ENCODE results near the gene SYPL2. TPM values are rescaled to one million over a fixed set of nuclear protein-coding genes. Genes with fewer than 3 reads are reported as not detected.

The SYPL2 gene
- total and polyA plus RNA-seq, 2 donors (not counting 1 experiment from before 2014, with no cell fraction given): not detected

- no peak for DNase-seq
- no peak for ATAC-seq (ENCODE audit: low read depth)
- Histone ChIP-seq H3K36me3 (replicated peaks in 1 of 2; ENCODE audit: control extremely low read depth in 1 of 2, control insufficient read depth in 1 of 2, extremely low read depth in 1 of 2, insufficient read depth in 2 of 2, low read length in 1 of 2) (no peaks in the 10 kb centered on the region), H3K27me3 (replicated peaks in 1 of 4; ENCODE audit: control extremely low read depth in 1 of 4, control insufficient read depth in 3 of 4, insufficient read depth in 4 of 4, low read length in 3 of 4) (peaks cover 0 to 8% (median 1%) of the 10 kb centered on the region in 4 experiments), H3K4me1 (ENCODE audit: control insufficient read depth in 2 of 2, insufficient read depth in 2 of 2, low read length in 2 of 2) (no peaks in the 10 kb centered on the region), H2AFZ (ENCODE audit: insufficient read depth, low read depth, low read length, poor library complexity, severe bottlenecking) (no peak overlapping the region), H3K9ac (ENCODE audit: low read length) (no peak overlapping the region), H3K79me2 (ENCODE audit: control insufficient read depth, insufficient read depth, low read length) (no peaks in the 10 kb centered on the region), H3K4me2 (replicated peaks; ENCODE audit: low read depth, low read length, poor library complexity, severe bottlenecking) (no peak overlapping the region), H4K20me1 (ENCODE audit: control insufficient read depth, insufficient read depth, low read length, poor library complexity, severe bottlenecking) (no peaks in the 10 kb centered on the region), H3K27ac (ENCODE audit: low read length in 2 of 2) (no peak overlapping the region), H3K4me3 (ENCODE audit: control extremely low read depth in 1 of 5, extremely low read depth in 1 of 5, insufficient read depth in 1 of 5, low read depth in 2 of 5, low read length in 4 of 5) (no peak overlapping the region), H3K9me3 (ENCODE audit: control extremely low read depth in 1 of 3, control insufficient read depth in 2 of 3, insufficient read depth in 1 of 3, low read length in 2 of 3) (no peaks in the 10 kb centered on the region)
- no peaks in the 10 kb centered on the region for H3K4me1 Mint-ChIP-seq
- ChIA-PET POLR2A (no interaction called here), CTCF (interaction anchor here (1.1 to 21.6 kb wide), 4 partner anchors 11 to 31 kb away, joined by 3 to 926 read pairs (median 6); partner anchors contain the start of genes AMIGO1, ATXN7L2 and CYB561D1)
- no peak overlapping the region for H3K4me3 Mint-ChIP-seq
- TF ChIP-seq, protein P1, sequence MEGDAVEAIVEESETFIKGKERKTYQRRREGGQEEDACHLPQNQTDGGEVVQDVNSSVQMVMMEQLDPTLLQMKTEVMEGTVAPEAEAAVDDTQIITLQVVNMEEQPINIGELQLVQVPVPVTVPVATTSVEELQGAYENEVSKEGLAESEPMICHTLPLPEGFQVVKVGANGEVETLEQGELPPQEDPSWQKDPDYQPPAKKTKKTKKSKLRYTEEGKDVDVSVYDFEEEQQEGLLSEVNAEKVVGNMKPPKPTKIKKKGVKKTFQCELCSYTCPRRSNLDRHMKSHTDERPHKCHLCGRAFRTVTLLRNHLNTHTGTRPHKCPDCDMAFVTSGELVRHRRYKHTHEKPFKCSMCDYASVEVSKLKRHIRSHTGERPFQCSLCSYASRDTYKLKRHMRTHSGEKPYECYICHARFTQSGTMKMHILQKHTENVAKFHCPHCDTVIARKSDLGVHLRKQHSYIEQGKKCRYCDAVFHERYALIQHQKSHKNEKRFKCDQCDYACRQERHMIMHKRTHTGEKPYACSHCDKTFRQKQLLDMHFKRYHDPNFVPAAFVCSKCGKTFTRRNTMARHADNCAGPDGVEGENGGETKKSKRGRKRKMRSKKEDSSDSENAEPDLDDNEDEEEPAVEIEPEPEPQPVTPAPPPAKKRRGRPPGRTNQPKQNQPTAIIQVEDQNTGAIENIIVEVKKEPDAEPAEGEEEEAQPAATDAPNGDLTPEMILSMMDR (IDR thresholded peaks at IDR 0.05): no peak
- no peak for TF ChIP-seq EZH2 (IDR thresholded peaks at IDR 0.05; ENCODE audit: borderline replicate concordance, insufficient read depth, low read depth, low read length, poor library complexity, severe bottlenecking)
- intact Hi-C loops (cut with micrococcal nuclease): no loop called here
- H3K9me3 Mint-ChIP-seq (ENCODE audit: insufficient read depth): no peaks in the 10 kb centered on the region
- H3K27me3 Mint-ChIP-seq: peaks cover 25% of the 10 kb centered on the region
- 90% methylated on average over 12 of the region's 14 CpGs for WGBS (ENCODE audit: insufficient coverage)
- no peak overlapping the region for H3K27ac Mint-ChIP-seq
These were observed 54.9 kb downstream of the SYPL2 start for GRCh38 chr1:109521002-109521951.

GRCh38 chr1:109522026-109522425 is 55.7 kb downstream of the SYPL2 start:
- H3K9me3 ChIP-seq (ENCODE audit: control extremely low read depth in 1 of 3, control insufficient read depth in 2 of 3, insufficient read depth in 1 of 3, low read length in 2 of 3): no peaks in the 10 kb centered on the region
- no peaks in the 10 kb centered on the region for H3K4me1 ChIP-seq (ENCODE audit: control insufficient read depth in 2 of 2, insufficient read depth in 2 of 2, low read length in 2 of 2)
- no peak overlapping the region for H3K4me3 ChIP-seq (ENCODE audit: control extremely low read depth in 1 of 5, extremely low read depth in 1 of 5, insufficient read depth in 1 of 5, low read depth in 2 of 5, low read length in 4 of 5)
- H3K9me3 Mint-ChIP-seq (ENCODE audit: insufficient read depth): no peaks in the 10 kb centered on the region
- WGBS (ENCODE audit: insufficient coverage): 93% methylated on average over 4 of the region's 7 CpGs
- intact Hi-C loops (cut with micrococcal nuclease): no loop called here
- peaks cover 0 to 3% (median 1%) of the 10 kb centered on the region in 4 experiments for H3K27me3 ChIP-seq (replicated peaks in 1 of 4; ENCODE audit: control extremely low read depth in 1 of 4, control insufficient read depth in 3 of 4, insufficient read depth in 4 of 4, low read length in 3 of 4)
- ChIA-PET CTCF (interaction anchor here (1.2 to 21.6 kb wide), 2 partner anchors 10 to 22 kb away, joined by 4 to 926 read pairs; partner anchors contain the start of genes AMIGO1, ATXN7L2 and CYB561D1), POLR2A (no interaction called here)
- H4K20me1 ChIP-seq (ENCODE audit: control insufficient read depth, insufficient read depth, low read length, poor library complexity, severe bottlenecking): no peaks in the 10 kb centered on the region
- no peak overlapping the region for H3K4me2 ChIP-seq (replicated peaks; ENCODE audit: low read depth, low read length, poor library complexity, severe bottlenecking)
- DNase-seq: no peak
- ATAC-seq (ENCODE audit: low read depth): no peak
- H3K4me3 Mint-ChIP-seq: no peak overlapping the region
- no peaks in the 10 kb centered on the region for H3K4me1 Mint-ChIP-seq
- peaks cover 25% of the 10 kb centered on the region for H3K27me3 Mint-ChIP-seq
- no peak overlapping the region for H3K9ac ChIP-seq (ENCODE audit: low read length)
- H2AFZ ChIP-seq (ENCODE audit: insufficient read depth, low read depth, low read length, poor library complexity, severe bottlenecking): no peak overlapping the region
- H3K36me3 ChIP-seq (replicated peaks in 1 of 2; ENCODE audit: control extremely low read depth in 1 of 2, control insufficient read depth in 1 of 2, extremely low read depth in 1 of 2, insufficient read depth in 2 of 2, low read length in 1 of 2): no peaks in the 10 kb centered on the region
- TF ChIP-seq, protein P1 (IDR thresholded peaks at IDR 0.05): no peak
- no peak for TF ChIP-seq EZH2 (IDR thresholded peaks at IDR 0.05; ENCODE audit: borderline replicate concordance, insufficient read depth, low read depth, low read length, poor library complexity, severe bottlenecking)
- no peaks in the 10 kb centered on the region for H3K79me2 ChIP-seq (ENCODE audit: control insufficient read depth, insufficient read depth, low read length)
- H3K27ac Mint-ChIP-seq: no peak overlapping the region
- H3K27ac ChIP-seq (ENCODE audit: low read length in 2 of 2): no peak overlapping the region

All from B cell (primary cell).